HL-60 (cell line): Measurements from ENCODE around the gene SLC6A8.
A peak's percentile ranks its signal among the peaks of the same experiment; 100 is the strongest.

Experiments used
- DNase-seq, 2 experiments: peaks; one replicate each; pipeline ENCODE4 v3.0.0-alpha.2; 2010 to 2020; ENCODE audit warnings: low read depth in 1 of 2, low spot score in 1 of 2
- H3K27ac ChIP-seq: fragments of 250-450 bp; sonication (Bioruptor Pico); replicated peaks from 2 replicates; pipeline ENCODE4 v1.5.1; 2020; ENCODE audit warnings: mild to moderate bottlenecking, moderate library complexity
- H3K27me3 ChIP-seq: fragments of 250-450 bp; sonication (Bioruptor Pico); 2 replicates; pipeline ENCODE4 v1.5.1; 2021; ENCODE audit warnings: mild to moderate bottlenecking, moderate library complexity; ENCODE audit not compliant: insufficient read depth, poor library complexity, severe bottlenecking
- H3K4me3 ChIP-seq: replicated peaks from 2 replicates; pipeline ENCODE4 v1.5.1; 2011; ENCODE audit warnings: mild to moderate bottlenecking, control low read depth, low read length; ENCODE audit not compliant: insufficient read depth
- GABPA ChIP-seq: IDR thresholded peaks from 2 replicates; pipeline ENCODE4 v1.6.1; 2012; ENCODE audit warnings: low read depth
- POLR2AphosphoS5 ChIP-seq: IDR thresholded peaks from 2 replicates; pipeline ENCODE4 v1.6.1; 2012; ENCODE audit warnings: low read depth
- SPI1 ChIP-seq: IDR thresholded peaks from 2 replicates; pipeline ENCODE4 v1.6.1; 2012; ENCODE audit warnings: low read depth, mild to moderate bottlenecking, borderline replicate concordance
- TF ChIP-seq, protein P1 (sequence below): IDR thresholded peaks from one replicate; pipeline ENCODE4 v1.5.1; 2011; ENCODE audit warnings: low read length, control low read depth, inconsistent platforms; ENCODE audit not compliant: insufficient read depth
- TF ChIP-seq, protein P2 (sequence below): IDR thresholded peaks from 2 replicates; pipeline ENCODE4 v1.6.1; 2012; ENCODE audit warnings: low read depth; ENCODE audit not compliant: insufficient replicate concordance

SLC6A8 gene

DNA sequence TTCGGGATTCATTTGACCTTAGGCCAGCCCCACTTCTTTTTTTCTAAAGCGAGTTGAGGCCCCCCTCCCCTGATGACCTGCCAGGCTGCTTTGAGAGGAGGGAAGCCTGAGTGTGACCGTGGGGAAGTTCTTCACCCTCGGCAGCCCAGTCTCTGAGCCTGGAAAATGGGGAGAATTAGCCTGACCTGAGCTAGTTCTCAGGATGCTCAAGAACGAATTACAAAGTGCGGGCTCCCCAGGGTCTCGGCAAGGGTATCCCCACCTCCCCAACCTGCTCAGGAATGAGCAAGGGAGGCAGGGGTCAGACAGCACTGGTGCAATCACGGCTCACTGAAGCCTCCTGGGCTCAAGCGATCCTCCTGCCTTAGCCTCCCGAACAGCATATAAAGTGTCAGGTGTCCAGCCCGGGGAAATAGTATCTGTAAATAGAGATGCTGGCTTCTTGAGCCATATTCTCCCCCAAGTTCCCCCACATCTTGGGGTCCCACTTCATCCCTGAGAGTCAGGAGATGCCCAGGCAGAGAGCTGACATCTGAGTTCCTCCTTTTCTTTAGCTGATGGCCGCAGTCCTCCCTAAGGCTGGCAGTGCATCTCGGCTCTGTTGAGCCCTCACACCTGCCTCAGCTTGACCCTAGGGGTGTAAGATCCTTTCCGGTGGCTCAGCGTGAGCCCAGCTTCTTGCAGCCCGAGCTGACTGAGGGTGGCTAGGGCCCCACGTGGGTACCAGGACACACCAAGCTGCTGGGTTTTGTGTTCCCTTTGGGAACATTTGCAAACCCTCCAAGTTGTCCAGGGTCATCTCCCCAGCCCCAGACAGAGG, 39.2 kb upstream of the SLC6A8 start:
- H3K27me3 ChIP-seq: peaks cover 26% of the 10 kb centered on the region
- TF ChIP-seq POLR2AphosphoS5: no peak
- TF ChIP-seq, protein P1, sequence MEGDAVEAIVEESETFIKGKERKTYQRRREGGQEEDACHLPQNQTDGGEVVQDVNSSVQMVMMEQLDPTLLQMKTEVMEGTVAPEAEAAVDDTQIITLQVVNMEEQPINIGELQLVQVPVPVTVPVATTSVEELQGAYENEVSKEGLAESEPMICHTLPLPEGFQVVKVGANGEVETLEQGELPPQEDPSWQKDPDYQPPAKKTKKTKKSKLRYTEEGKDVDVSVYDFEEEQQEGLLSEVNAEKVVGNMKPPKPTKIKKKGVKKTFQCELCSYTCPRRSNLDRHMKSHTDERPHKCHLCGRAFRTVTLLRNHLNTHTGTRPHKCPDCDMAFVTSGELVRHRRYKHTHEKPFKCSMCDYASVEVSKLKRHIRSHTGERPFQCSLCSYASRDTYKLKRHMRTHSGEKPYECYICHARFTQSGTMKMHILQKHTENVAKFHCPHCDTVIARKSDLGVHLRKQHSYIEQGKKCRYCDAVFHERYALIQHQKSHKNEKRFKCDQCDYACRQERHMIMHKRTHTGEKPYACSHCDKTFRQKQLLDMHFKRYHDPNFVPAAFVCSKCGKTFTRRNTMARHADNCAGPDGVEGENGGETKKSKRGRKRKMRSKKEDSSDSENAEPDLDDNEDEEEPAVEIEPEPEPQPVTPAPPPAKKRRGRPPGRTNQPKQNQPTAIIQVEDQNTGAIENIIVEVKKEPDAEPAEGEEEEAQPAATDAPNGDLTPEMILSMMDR: no peak
- no peak for TF ChIP-seq SPI1
- TF ChIP-seq, protein P2, sequence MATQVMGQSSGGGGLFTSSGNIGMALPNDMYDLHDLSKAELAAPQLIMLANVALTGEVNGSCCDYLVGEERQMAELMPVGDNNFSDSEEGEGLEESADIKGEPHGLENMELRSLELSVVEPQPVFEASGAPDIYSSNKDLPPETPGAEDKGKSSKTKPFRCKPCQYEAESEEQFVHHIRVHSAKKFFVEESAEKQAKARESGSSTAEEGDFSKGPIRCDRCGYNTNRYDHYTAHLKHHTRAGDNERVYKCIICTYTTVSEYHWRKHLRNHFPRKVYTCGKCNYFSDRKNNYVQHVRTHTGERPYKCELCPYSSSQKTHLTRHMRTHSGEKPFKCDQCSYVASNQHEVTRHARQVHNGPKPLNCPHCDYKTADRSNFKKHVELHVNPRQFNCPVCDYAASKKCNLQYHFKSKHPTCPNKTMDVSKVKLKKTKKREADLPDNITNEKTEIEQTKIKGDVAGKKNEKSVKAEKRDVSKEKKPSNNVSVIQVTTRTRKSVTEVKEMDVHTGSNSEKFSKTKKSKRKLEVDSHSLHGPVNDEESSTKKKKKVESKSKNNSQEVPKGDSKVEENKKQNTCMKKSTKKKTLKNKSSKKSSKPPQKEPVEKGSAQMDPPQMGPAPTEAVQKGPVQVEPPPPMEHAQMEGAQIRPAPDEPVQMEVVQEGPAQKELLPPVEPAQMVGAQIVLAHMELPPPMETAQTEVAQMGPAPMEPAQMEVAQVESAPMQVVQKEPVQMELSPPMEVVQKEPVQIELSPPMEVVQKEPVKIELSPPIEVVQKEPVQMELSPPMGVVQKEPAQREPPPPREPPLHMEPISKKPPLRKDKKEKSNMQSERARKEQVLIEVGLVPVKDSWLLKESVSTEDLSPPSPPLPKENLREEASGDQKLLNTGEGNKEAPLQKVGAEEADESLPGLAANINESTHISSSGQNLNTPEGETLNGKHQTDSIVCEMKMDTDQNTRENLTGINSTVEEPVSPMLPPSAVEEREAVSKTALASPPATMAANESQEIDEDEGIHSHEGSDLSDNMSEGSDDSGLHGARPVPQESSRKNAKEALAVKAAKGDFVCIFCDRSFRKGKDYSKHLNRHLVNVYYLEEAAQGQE: no peak
- no peak for TF ChIP-seq GABPA
- no peak for DNase-seq
- no peak overlapping the region for H3K27ac ChIP-seq
- no peak overlapping the region for H3K4me3 ChIP-seq

DNA sequence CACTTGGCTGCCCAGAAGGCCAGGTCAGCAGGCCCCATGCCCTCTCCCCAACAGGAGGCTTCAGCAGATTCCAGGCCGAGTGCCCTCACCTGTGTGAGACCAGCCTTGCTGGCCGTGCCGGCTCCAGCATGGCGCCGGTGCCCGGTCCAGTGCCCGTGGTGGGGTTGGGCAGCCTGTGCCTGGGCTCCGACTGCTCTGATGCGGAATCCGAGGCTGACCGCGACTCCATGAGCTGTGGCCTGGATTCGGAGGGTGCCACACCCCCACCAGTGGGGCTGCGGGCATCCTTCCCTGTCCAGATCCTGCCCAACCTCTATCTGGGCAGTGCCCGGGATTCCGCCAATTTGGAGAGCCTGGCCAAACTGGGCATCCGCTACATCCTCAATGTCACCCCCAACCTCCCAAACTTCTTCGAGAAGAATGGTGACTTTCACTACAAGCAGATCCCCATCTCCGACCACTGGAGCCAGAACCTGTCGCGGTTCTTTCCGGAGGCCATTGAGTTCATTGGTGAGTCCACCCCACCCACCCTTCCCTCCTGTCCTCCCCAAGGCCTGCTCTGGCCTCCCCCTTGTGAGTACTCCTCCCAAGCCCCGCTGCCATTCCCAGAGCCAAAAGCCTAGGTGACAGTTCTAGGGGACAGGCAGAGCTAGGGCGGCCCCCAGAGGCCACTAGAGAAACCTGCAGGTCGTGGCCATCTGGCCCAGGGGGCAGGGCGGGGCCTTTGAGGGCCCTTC, 38.4 kb upstream of the SLC6A8 start:
- Histone ChIP-seq H3K27ac (no peak overlapping the region), H3K27me3 (peaks cover 22% of the 10 kb centered on the region), H3K4me3 (no peak overlapping the region)
- TF ChIP-seq, protein P1: no peak
- TF ChIP-seq GABPA: no peak
- no peak for TF ChIP-seq SPI1
- no peak for TF ChIP-seq POLR2AphosphoS5
- TF ChIP-seq, protein P2: no peak
- peak in 1 of 2 experiments; percentile 22 for DNase-seq

DNA sequence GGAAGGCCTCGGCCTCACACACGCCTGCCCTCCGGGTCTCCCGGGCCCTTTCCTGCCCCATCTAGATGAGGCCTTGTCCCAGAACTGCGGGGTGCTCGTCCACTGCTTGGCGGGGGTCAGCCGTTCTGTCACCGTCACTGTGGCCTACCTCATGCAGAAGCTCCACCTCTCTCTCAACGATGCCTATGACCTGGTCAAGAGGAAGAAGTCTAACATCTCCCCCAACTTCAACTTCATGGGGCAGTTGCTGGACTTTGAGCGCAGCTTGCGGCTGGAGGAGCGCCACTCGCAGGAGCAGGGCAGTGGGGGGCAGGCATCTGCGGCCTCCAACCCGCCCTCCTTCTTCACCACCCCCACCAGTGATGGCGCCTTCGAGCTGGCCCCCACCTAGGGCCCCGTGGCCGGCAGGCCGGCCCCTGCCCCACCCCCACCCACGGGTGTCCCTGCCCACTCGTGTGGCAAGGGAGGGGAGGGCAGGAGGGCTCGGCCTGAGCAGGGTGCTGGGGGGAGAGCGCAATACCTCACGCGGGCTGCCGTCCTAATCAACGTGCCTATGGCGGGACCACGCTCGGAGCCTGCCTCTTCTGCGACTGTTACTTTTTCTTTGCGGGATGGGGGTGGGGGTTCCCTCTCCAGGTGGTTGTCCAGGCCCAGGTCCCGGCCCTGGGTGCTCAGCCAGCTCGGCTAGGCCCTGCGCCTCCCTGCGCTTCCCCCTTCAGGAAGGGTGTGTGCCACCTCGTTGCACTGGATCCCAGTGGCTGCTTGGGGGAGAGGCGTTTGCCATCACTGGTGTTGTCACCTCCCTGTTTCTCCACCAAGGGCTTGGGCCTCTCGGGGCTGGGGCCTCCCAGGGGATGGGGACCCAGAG, 37.6 kb upstream of the SLC6A8 start:
- Histone ChIP-seq H3K4me3 (no peak overlapping the region), H3K27me3 (peaks cover 14% of the 10 kb centered on the region), H3K27ac (no peak overlapping the region)
- TF ChIP-seq, protein P1: no peak
- TF ChIP-seq SPI1 (no peak), POLR2AphosphoS5 (no peak), GABPA (no peak)
- TF ChIP-seq, protein P2: no peak
- DNase-seq: no peak
